Aorta (tissue), 5 donors: Measurements from ENCODE around the gene SAMD11. TPM values are rescaled to one million over a fixed set of nuclear protein-coding genes. Genes with fewer than 3 reads are reported as not detected.

Experiments used
- ATAC-seq: fragments of 200-7000 bp; cut with Tn5 transposase; one replicate; pipeline ENCODE4 v1.9.1; 2022; ENCODE audit warnings: moderate library complexity; ENCODE audit not compliant: low FRiP score
- DNase-seq, 2 donors: peaks; one replicate each; pipeline ENCODE4 v3.0.0-alpha.2; 2020
- H3K27ac ChIP-seq, 2 donors: one replicate each; pipeline ENCODE4 v1.5.1; 2013; ENCODE audit warnings: low read length in 2 of 2, mild to moderate bottlenecking in 2 of 2, moderate library complexity in 2 of 2, control low read depth in 1 of 2, inconsistent platforms in 1 of 2, low read depth in 1 of 2
- H3K27me3 ChIP-seq, 2 donors: one replicate each; pipeline ENCODE4 v1.6.1; 2013; ENCODE audit warnings: control low read depth in 1 of 2, low read length in 1 of 2, mild to moderate bottlenecking in 1 of 2, moderate library complexity in 1 of 2; ENCODE audit not compliant: insufficient read depth in 2 of 2, control insufficient read depth in 1 of 2
- H3K36me3 ChIP-seq, 2 donors: one replicate each; pipeline ENCODE4 v1.6.1; 2013; ENCODE audit warnings: control low read depth in 1 of 2, low read length in 1 of 2, mild to moderate bottlenecking in 1 of 2; ENCODE audit not compliant: insufficient read depth in 2 of 2, control insufficient read depth in 1 of 2
- H3K4me1 ChIP-seq, 2 donors: one replicate each; pipeline ENCODE4 v1.6.1; 2013; ENCODE audit warnings: low read length in 2 of 2, control low read depth in 1 of 2, mild to moderate bottlenecking in 1 of 2, moderate library complexity in 1 of 2; ENCODE audit not compliant: insufficient read depth in 2 of 2, control insufficient read depth in 1 of 2
- H3K4me3 ChIP-seq, 2 donors: one replicate each; pipeline ENCODE4 v1.5.1; 2013; ENCODE audit warnings: low read length in 2 of 2, control low read depth in 1 of 2, mild to moderate bottlenecking in 1 of 2
- H3K9me3 ChIP-seq: one replicate; pipeline ENCODE4 v1.6.1; 2013; ENCODE audit warnings: mild to moderate bottlenecking, low read length; ENCODE audit not compliant: control insufficient read depth
- WGBS, 2 donors: extraction: QIAGEN DNeasy Blood & Tissue Kit; methylation state at CpG; one replicate each; pipeline ENCODE4 v1.1.7; 2013; 5-methylcytosine and 5-hydroxymethylcytosine counted together
- intact Hi-C, 2 donors: fragments of 100-400 bp; cut with DNase I; formaldehyde crosslinking; loops; one replicate each; pipeline versions ENCODE4 v1.14.2 to v1.15.0; 2022
- polyA plus RNA-seq, 2 donors: library from polyadenylated mRNA; stranded (reverse); fragments of 200-250 nt; gene quantifications; one replicate each; pipeline ENCODE4 v1.2.3, GENCODE V29; 2013
- total RNA-seq, 2 donors: library from RNA; stranded (reverse); fragmentation: NEBNext Ultra II Directional; extraction: Animal tissue kit (Norgen Biotek cat#: 25700); gene quantifications; one replicate each; pipeline ENCODE4 v1.2.1, GENCODE V29; 2021
- donor health status: healthy with polysubstance abuse.
- donor health status: Bipolar disorder and iron deficiency.
- donor health status: DM: no; HTN: no; CAD: no.
- donor health status: DM: no; HTN: no; CAD: no.
- donor health status: DM: yes; HTN: yes; CAD: no.

The SAMD11 gene
- total and polyA plus RNA-seq, 4 donors = 2.6 to 44.3 (median 18.6) TPM

GRCh38 chr1:903305-903704 lies 20.4 kb upstream of the SAMD11 start:
- Histone ChIP-seq H3K27ac (no peak overlapping the region), H3K9me3 (no peaks in the 10 kb centered on the region), H3K4me3 (no peak overlapping the region), H3K4me1 (no peaks in the 10 kb centered on the region), H3K27me3 (no peaks in the 10 kb centered on the region), H3K36me3 (no peaks in the 10 kb centered on the region)
- intact Hi-C loops = loop anchor here (5.0 to 10.0 kb wide), 3 partner anchors 51 to 161 kb away; partner anchors contain the start of gene NOC2L (in 2 of the 2)
- WGBS, 2 donors = 95 to 96% methylated on average over 10 of the region's 10 CpGs
- DNase-seq (peak in 1 of 2 donors; percentile 42), ATAC-seq (no peak)

GRCh38 chr1:903721-904271 lies 19.9 kb upstream of the SAMD11 start:
- H3K27me3 ChIP-seq = no peaks in the 10 kb centered on the region
- H3K4me3 ChIP-seq = no peak overlapping the region
- peak; percentile 51 to 70 for DNase-seq
- H3K36me3 ChIP-seq = no peaks in the 10 kb centered on the region
- H3K27ac ChIP-seq = no peak overlapping the region
- H3K4me1 ChIP-seq = no peaks in the 10 kb centered on the region
- no peak for ATAC-seq
- WGBS, 2 donors = 86 to 92% methylated on average over 19 to 21 of the region's 21 CpGs
- intact Hi-C loops = loop anchor here (5.0 to 10.0 kb wide), 3 partner anchors 51 to 161 kb away; partner anchors contain the start of gene NOC2L (in 2 of the 2)
- no peaks in the 10 kb centered on the region for H3K9me3 ChIP-seq

- Histone ChIP-seq H3K27me3 (no peaks in the 10 kb centered on the region), H3K36me3 (no peaks in the 10 kb centered on the region), H3K4me1 (no peaks in the 10 kb centered on the region), H3K4me3 (peak overlapping the region in 1 of 2 donors; percentile 1), H3K9me3 (no peaks in the 10 kb centered on the region), H3K27ac (no peak overlapping the region)
- DNase-seq (peak; percentile 85 to 95), ATAC-seq (peak; percentile 92)
- intact Hi-C loops = loop anchor here (5.0 to 10.0 kb wide), 3 partner anchors 50 to 160 kb away; partner anchors contain the start of gene NOC2L (in 2 of the 2)
- 4 to 7% methylated on average over 57 to 91 of the region's 91 CpGs for WGBS, 2 donors
Observed at GRCh38 chr1:904310-904950, 19.3 kb upstream of the SAMD11 start.

GRCh38 chr1:905071-905749 lies 18.5 kb upstream of the SAMD11 start:
- Histone ChIP-seq H3K4me3 (no peak overlapping the region), H3K9me3 (no peaks in the 10 kb centered on the region), H3K27ac (no peak overlapping the region), H3K4me1 (no peaks in the 10 kb centered on the region), H3K36me3 (no peaks in the 10 kb centered on the region), H3K27me3 (no peaks in the 10 kb centered on the region)
- WGBS, 2 donors = 6 to 7% methylated on average over 43 to 49 of the region's 49 CpGs
- DNase-seq (peak; percentile 79 to 88), ATAC-seq (peak; percentile 76)
- intact Hi-C loops = loop anchor here (5.0 to 10.0 kb wide), 3 partner anchors 37 to 160 kb away; partner anchors contain the start of gene NOC2L (in 1 of the 2)

GRCh38 chr1:905811-906599 lies 17.7 kb upstream of the SAMD11 start:
- no peaks in the 10 kb centered on the region for H3K4me1 ChIP-seq
- H3K27ac ChIP-seq = no peak overlapping the region
- ATAC-seq (no peak), DNase-seq (peak; percentile 52 to 76)
- H3K27me3 ChIP-seq = no peaks in the 10 kb centered on the region
- H3K9me3 ChIP-seq = no peaks in the 10 kb centered on the region
- H3K4me3 ChIP-seq = no peak overlapping the region
- WGBS, 2 donors = 70% methylated on average over 13 of the region's 13 CpGs
- H3K36me3 ChIP-seq = no peaks in the 10 kb centered on the region
- intact Hi-C loops = loop anchor here (5.0 to 10.0 kb wide), 3 partner anchors 36 to 159 kb away; partner anchors contain the start of gene NOC2L (in 1 of the 2)

GRCh38 chr1:906600-907420 lies 16.9 kb upstream of the SAMD11 start:
- Histone ChIP-seq H3K27ac (no peak overlapping the region), H3K4me1 (no peaks in the 10 kb centered on the region), H3K4me3 (no peak overlapping the region), H3K9me3 (no peaks in the 10 kb centered on the region), H3K27me3 (no peaks in the 10 kb centered on the region), H3K36me3 (no peaks in the 10 kb centered on the region)
- intact Hi-C loops = loop anchor here (5.0 to 10.0 kb wide), 3 partner anchors 35 to 158 kb away; partner anchors contain the start of gene NOC2L (in 1 of the 2)
- 29 to 58% methylated on average over 20 of the region's 20 CpGs for WGBS, 2 donors
- ATAC-seq (no peak), DNase-seq (peak; percentile 76 to 79)

GRCh38 chr1:907611-908451 lies 15.9 kb upstream of the SAMD11 start:
- H3K4me3 ChIP-seq = no peak overlapping the region
- H3K27me3 ChIP-seq = no peaks in the 10 kb centered on the region
- no peak for ATAC-seq
- H3K4me1 ChIP-seq = no peaks in the 10 kb centered on the region
- intact Hi-C loops = loop anchor here (5.0 to 10.0 kb wide), 3 partner anchors 34 to 157 kb away; partner anchors contain the start of gene NOC2L (in 1 of the 2)
- DNase-seq = peak; percentile 47 to 63
- WGBS, 2 donors = 88 to 89% methylated on average over 17 of the region's 17 CpGs
- H3K9me3 ChIP-seq = no peaks in the 10 kb centered on the region
- H3K36me3 ChIP-seq = no peaks in the 10 kb centered on the region
- no peak overlapping the region for H3K27ac ChIP-seq
